ENCODE measurements around the gene MMEL1.

- TF ChIP-seq CTCF (IDR thresholded peaks at IDR 0.05) (no peak), ZNF396 (CRISPR knock-in tag; IDR thresholded peaks at IDR 0.05; ENCODE audit: borderline replicate concordance) (no peak), ARID4B (CRISPR knock-in tag; IDR thresholded peaks at IDR 0.05; ENCODE audit: borderline replicate concordance) (no peak), ZNF232 (CRISPR knock-in tag; IDR thresholded peaks at IDR 0.05) (no peak), NR2C2 (CRISPR knock-in tag; IDR thresholded peaks at IDR 0.05) (no peak)
Measured at GRCh38 chr1:2628191-2628932, 4.5 kb downstream of the MMEL1 start.
